Right lobe of liver (tissue), 4 donors: ENCODE data around the gene PTPRM.

ENCODE experiments used
- POLR2A ChIP-seq: fragments of 450-650 bp; IDR thresholded peaks from one replicate; pipeline ENCODE4 v1.6.1; 2017; ENCODE audit warnings: antibody characterized with exemption, mild to moderate bottlenecking
- TF ChIP-seq, protein P1 (sequence below), 4 donors: fragments of 200-600 bp in 3 of 4; fragments of 450-650 bp in 1 of 4; IDR thresholded peaks; one replicate each; pipeline versions ENCODE4 v1.5.1 to v1.8.0; 2016 to 2022; ENCODE audit warnings: antibody characterized with exemption in 4 of 4, mild to moderate bottlenecking in 2 of 4
- donor health status: DM: no; HTN: no; CAD: no.
- donor health status: DM: no; HTN: no; CAD: no.
- donor health status: DM: no; HTN: yes; CAD: no.

DNA sequence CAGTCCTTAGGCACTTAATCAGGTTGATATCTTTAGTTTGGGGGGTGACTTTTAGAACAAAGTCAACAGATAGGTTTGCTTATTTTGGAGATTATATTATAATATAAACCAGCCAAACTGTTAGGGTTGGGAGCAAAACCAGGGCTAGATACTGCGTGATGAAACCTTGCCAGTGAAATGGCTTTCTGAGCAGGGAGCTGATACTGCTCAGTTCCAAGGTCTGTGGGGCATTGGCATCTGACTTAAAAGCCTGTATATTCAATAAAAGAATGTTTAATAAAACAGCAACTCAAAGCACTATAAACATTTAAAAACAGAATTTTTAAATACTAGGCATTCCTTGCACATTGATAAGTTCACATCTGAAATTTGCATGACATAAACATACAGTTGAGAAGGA lies 19.3 kb downstream of the PTPRM start:
- no peak for TF ChIP-seq POLR2A
- TF ChIP-seq, protein P1, sequence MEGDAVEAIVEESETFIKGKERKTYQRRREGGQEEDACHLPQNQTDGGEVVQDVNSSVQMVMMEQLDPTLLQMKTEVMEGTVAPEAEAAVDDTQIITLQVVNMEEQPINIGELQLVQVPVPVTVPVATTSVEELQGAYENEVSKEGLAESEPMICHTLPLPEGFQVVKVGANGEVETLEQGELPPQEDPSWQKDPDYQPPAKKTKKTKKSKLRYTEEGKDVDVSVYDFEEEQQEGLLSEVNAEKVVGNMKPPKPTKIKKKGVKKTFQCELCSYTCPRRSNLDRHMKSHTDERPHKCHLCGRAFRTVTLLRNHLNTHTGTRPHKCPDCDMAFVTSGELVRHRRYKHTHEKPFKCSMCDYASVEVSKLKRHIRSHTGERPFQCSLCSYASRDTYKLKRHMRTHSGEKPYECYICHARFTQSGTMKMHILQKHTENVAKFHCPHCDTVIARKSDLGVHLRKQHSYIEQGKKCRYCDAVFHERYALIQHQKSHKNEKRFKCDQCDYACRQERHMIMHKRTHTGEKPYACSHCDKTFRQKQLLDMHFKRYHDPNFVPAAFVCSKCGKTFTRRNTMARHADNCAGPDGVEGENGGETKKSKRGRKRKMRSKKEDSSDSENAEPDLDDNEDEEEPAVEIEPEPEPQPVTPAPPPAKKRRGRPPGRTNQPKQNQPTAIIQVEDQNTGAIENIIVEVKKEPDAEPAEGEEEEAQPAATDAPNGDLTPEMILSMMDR (IDR thresholded peaks at IDR 0.05): no peak
